SH-SY5Y (cell line): ENCODE data around the gene CAPN1.

Experiments used
- GATA2 ChIP-seq: IDR thresholded peaks from 2 replicates; pipeline ENCODE4 v1.6.1; 2011; ENCODE audit warnings: mild to moderate bottlenecking, low read depth, low read length
- GATA3 ChIP-seq: IDR thresholded peaks from 2 replicates; pipeline ENCODE4 v1.6.1; 2011; ENCODE audit warnings: low read depth, mild to moderate bottlenecking, low read length, moderate library complexity

DNA sequence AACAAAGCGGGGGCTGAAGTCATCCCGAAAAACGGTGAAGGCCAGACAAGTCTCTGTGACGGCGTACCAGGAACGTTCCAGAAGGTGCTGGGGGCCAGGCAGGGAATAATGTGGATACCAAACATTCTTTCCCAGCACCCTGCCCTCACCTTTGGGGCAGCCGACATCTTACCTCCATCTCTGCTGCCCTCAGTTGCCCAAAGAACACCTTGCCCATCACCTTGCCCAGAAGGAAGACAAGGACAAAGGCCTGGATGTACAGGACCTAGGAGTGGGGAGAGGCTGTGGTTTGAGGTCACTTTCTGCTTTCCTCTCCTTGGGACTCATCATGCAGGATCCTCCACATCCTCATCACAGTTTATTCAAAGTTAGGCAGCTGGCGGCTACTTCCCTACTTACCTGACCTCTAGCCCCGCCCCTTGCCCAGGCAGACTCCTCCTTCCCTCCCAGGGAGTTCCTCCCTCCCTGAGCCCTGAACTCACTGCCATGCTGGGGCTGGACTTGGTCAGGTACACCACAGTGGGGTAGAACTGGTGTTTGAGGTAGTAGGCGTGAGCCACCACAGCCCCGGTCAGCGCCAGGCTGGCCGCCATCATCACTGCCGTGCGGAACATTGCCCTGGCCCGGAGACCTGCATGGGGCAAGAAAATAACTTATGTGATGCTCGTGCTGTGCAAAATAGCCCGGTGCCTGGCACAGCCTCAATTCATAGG is 48.6 kb upstream of the CAPN1 start:
- TF ChIP-seq GATA2 (no peak), GATA3 (no peak)
